ENCODE data around the gene GAREM1. TPM values are rescaled to one million over a fixed set of nuclear protein-coding genes. Genes with fewer than 3 reads are reported as not detected.

GAREM1 gene
- total RNA-seq, 1 experiment from 2014 or later: 11.1 TPM

- TF ChIP-seq, protein P1, sequence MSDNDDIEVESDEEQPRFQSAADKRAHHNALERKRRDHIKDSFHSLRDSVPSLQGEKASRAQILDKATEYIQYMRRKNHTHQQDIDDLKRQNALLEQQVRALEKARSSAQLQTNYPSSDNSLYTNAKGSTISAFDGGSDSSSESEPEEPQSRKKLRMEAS (IDR thresholded peaks at IDR 0.05): no peak
- TF ChIP-seq YY1 (IDR thresholded peaks at IDR 0.05; ENCODE audit: extremely low read depth, insufficient replicate concordance, low read depth, low read length): no peak
- TF ChIP-seq ZBTB33 (IDR thresholded peaks at IDR 0.05; ENCODE audit: extremely low read depth, insufficient replicate concordance, low read length): no peak
Observed at GRCh38 chr18:32381761-32382160, 88.9 kb downstream of the GAREM1 start (continued).

DNA sequence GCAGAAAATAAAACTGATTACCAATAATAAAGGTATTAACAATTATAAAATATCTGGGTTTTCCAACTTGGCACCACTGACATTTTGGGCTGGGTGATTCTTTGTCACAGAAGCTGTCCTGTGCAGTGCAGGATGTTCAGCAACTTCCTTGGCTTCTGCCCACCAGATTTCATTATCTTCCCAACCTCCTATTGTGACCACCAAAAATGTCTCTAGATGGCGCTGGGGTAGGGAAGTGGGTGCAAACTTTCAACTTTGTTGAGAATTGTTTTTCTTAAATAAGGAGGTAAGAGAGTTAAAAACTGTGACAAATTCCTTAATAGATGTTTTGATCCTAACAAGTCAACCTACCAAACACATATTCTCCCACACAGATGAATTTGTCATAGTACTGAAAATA lies 90.1 kb downstream of the GAREM1 start:
- no peak overlapping the region for H3K27ac ChIP-seq (ENCODE audit: low read depth, low read length)
- RAD21 ChIA-PET (ENCODE audit: low non-redundant PET in 1 of 2, low total read pairs in 2 of 2, uncharacterized antibody in 2 of 2, unreplicated experiment in 2 of 2): no interaction called here
- DNase-seq (ENCODE audit: low read depth, low spot score): no peak

More for the DNA sequence above, 90.1 kb downstream of the GAREM1 start:
- Histone ChIP-seq H3K9ac (ENCODE audit: low read length) (no peak overlapping the region), H2AFZ (ENCODE audit: low read depth, low read length, poor library complexity, severe bottlenecking) (no peak overlapping the region), H3K4me1 (ENCODE audit: control insufficient read depth in 1 of 2, insufficient read depth in 2 of 2, low read length in 2 of 2) (peaks cover 3 to 30% of the 10 kb centered on the region in 2 experiments), H3K4me2 (ENCODE audit: low read length) (no peak overlapping the region), H3K9me2 (ENCODE audit: insufficient read depth) (no peaks in the 10 kb centered on the region), H3K4me3 (replicated peaks in 1 of 2; ENCODE audit: low read depth in 1 of 2, low read length in 2 of 2) (no peak overlapping the region), H4K20me1 (ENCODE audit: insufficient read depth) (no peaks in the 10 kb centered on the region), H3K27me3 (ENCODE audit: insufficient read depth, low read length) (no peaks in the 10 kb centered on the region), H3K79me2 (ENCODE audit: insufficient read depth, low read length) (no peaks in the 10 kb centered on the region), H3K9me3 (ENCODE audit: control insufficient read depth in 1 of 2, insufficient read depth in 1 of 2, low read depth in 1 of 2, low read length in 2 of 2) (no peaks in the 10 kb centered on the region), H3K36me3 (ENCODE audit: control insufficient read depth in 1 of 2, insufficient read depth in 2 of 2, low read length in 2 of 2) (no peaks in the 10 kb centered on the region)
- intact Hi-C loops (cut with micrococcal nuclease): loop anchor here (5.0 kb wide), 1 partner anchor 87 kb away; no protein-coding TSS in a partner anchor
- no peak for TF ChIP-seq POLR2A (IDR thresholded peaks at IDR 0.05; ENCODE audit: borderline replicate concordance, extremely low read depth, insufficient read depth, insufficient read length)
- 0 out of 2 replicates have a peak, but pooled peaks have one; percentile 24 for TF ChIP-seq RAD21 (IDR thresholded peaks at IDR 0.05; ENCODE audit: low read depth)
- no peak for TF ChIP-seq EZH2phosphoT487 (IDR thresholded peaks at IDR 0.05; ENCODE audit: borderline replicate concordance)
- TF ChIP-seq, protein P2, sequence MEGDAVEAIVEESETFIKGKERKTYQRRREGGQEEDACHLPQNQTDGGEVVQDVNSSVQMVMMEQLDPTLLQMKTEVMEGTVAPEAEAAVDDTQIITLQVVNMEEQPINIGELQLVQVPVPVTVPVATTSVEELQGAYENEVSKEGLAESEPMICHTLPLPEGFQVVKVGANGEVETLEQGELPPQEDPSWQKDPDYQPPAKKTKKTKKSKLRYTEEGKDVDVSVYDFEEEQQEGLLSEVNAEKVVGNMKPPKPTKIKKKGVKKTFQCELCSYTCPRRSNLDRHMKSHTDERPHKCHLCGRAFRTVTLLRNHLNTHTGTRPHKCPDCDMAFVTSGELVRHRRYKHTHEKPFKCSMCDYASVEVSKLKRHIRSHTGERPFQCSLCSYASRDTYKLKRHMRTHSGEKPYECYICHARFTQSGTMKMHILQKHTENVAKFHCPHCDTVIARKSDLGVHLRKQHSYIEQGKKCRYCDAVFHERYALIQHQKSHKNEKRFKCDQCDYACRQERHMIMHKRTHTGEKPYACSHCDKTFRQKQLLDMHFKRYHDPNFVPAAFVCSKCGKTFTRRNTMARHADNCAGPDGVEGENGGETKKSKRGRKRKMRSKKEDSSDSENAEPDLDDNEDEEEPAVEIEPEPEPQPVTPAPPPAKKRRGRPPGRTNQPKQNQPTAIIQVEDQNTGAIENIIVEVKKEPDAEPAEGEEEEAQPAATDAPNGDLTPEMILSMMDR (IDR thresholded peaks at IDR 0.05 in 2 of 3, conservative IDR thresholded peaks at IDR 0.05 in 1 of 3; ENCODE audit: borderline replicate concordance in 1 of 3, insufficient read depth in 1 of 3, low read depth in 2 of 3, low read length in 2 of 3): peak in 2 of 3 experiments; percentile 14 to 23; a peak in 3 of 6 replicates
- no peak for TF ChIP-seq ZFX (IDR thresholded peaks at IDR 0.05)
- TF ChIP-seq CEBPB (IDR thresholded peaks at IDR 0.05; ENCODE audit: low read depth): no peak
- TF ChIP-seq JUND (IDR thresholded peaks at IDR 0.05): no peak
- TF ChIP-seq SP1 (IDR thresholded peaks at IDR 0.05; ENCODE audit: low read depth): no peak
- no peak for TF ChIP-seq EZH2 (IDR thresholded peaks at IDR 0.05)
- no peak for TF ChIP-seq POLR2AphosphoS5 (IDR thresholded peaks at IDR 0.05; ENCODE audit: low read depth, low read length)
- no peak for TF ChIP-seq SIN3A (IDR thresholded peaks at IDR 0.05; ENCODE audit: low read depth)
- ChIA-PET POLR2A (no interaction called here), CTCF (no interaction called here)
- ATAC-seq: peak; percentile 49; the same call in 1 of the 2 replicates
- BruUV-seq (replicated peaks): no TSS peak

Measured in HCT116 (cell line).